ENCODE results near the gene ZNF185. TPM values are rescaled to one million over a fixed set of nuclear protein-coding genes. Genes with fewer than 3 reads are reported as not detected.

Gene ZNF185
- total and polyA plus RNA-seq, 9 of the 15 experiments (the other 6 are each of a cell fraction or from before 2014, with no cell fraction given) = 0.08 to 1.1 (median 0.22) TPM

GRCh38 chrX:152926279-152926678 lies 28.4 kb downstream of the ZNF185 start (continued):
- no peak for TF ChIP-seq ZNF224 (CRISPR knock-in tag; IDR thresholded peaks at IDR 0.05)
- peak; percentile 21; the same call in 1 of the 2 replicates for TF ChIP-seq REST (IDR thresholded peaks at IDR 0.05; ENCODE audit: borderline replicate concordance)
- TF ChIP-seq REST (CRISPR knock-in tag; IDR thresholded peaks at IDR 0.05; ENCODE audit: low read depth) = no peak
- TF ChIP-seq KDM2B (CRISPR knock-in tag; IDR thresholded peaks at IDR 0.05) = no peak
- TF ChIP-seq ZBTB5 (IDR thresholded peaks at IDR 0.05) = no peak
- no peak for TF ChIP-seq CEBPB (tag; IDR thresholded peaks at IDR 0.05)
- TF ChIP-seq SFPQ (IDR thresholded peaks at IDR 0.05; ENCODE audit: low read depth, low read length) = no peak
- no peak for TF ChIP-seq MCM2 (IDR thresholded peaks at IDR 0.05; ENCODE audit: low read depth)
- no peak for TF ChIP-seq SLC30A9 (CRISPR knock-in tag; IDR thresholded peaks at IDR 0.05)
- peak; percentile 30; the same call in 1 of the 2 replicates for TF ChIP-seq JUND (IDR thresholded peaks at IDR 0.05; ENCODE audit: borderline replicate concordance, low read depth, low read length)
- TF ChIP-seq JUND (tag; IDR thresholded peaks at IDR 0.05; ENCODE audit: borderline replicate concordance, low read depth, low read length) = no peak; the same call in 2 of the 3 replicates
- no peak for TF ChIP-seq CREB3 (tag; conservative IDR thresholded peaks at IDR 0.05; ENCODE audit: low read depth)
- no peak for TF ChIP-seq GABPB1 (CRISPR knock-in tag; IDR thresholded peaks at IDR 0.05)
- TF ChIP-seq POLR2A (conservative IDR thresholded peaks at IDR 0.05) = no peak
- TF ChIP-seq HES1 (IDR thresholded peaks at IDR 0.05; ENCODE audit: low read depth) = no peak
- no peak for TF ChIP-seq ATF7 (IDR thresholded peaks at IDR 0.05)
